Kidney (tissue), 14 donors: ENCODE results near the gene TXNRD1. TPM values are rescaled to one million over a fixed set of nuclear protein-coding genes. Genes with fewer than 3 reads are reported as not detected.
A peak's percentile ranks its signal among the peaks of the same experiment; 100 is the strongest.

Experiments
- DNase-seq, 5 donors: peaks; one replicate each; pipeline ENCODE4 v3.0.0-alpha.2; 2013 to 2020
- FAIRE-seq: peaks from 2 replicates; lab custom pipeline; 2012; peaks lifted over from hg19 to GRCh38; lab: Jason Lieb, UNC
- H3K27ac ChIP-seq, 2 donors: one replicate each; pipeline ENCODE4 v1.7.0; 2013; ENCODE audit warnings: low read depth in 2 of 2, low read length in 2 of 2, inconsistent platforms in 1 of 2
- H3K27me3 ChIP-seq: one replicate; pipeline ENCODE4 v1.7.1; 2013; ENCODE audit warnings: low read length, inconsistent platforms; ENCODE audit not compliant: control insufficient read depth, insufficient read depth
- H3K36me3 ChIP-seq, 3 donors: one replicate each; pipeline versions ENCODE4 v1.7.0 to v1.7.1; 2013; ENCODE audit warnings: low read length in 3 of 3, control low read depth in 1 of 3, inconsistent platforms in 1 of 3; ENCODE audit not compliant: insufficient read depth in 3 of 3, control insufficient read depth in 2 of 3
- H3K4me1 ChIP-seq, 3 donors: one replicate each; pipeline versions ENCODE4 v1.7.0 to v1.7.1; 2013; ENCODE audit warnings: low read length in 3 of 3, inconsistent platforms in 1 of 3, low read depth in 1 of 3; ENCODE audit not compliant: control insufficient read depth in 2 of 3, insufficient read depth in 2 of 3
- H3K4me3 ChIP-seq, 3 donors: one replicate each; pipeline versions ENCODE4 v1.7.0 to v1.8.1; 2013; ENCODE audit warnings: low read length in 3 of 3, control low read depth in 1 of 3, inconsistent platforms in 1 of 3
- H3K9ac ChIP-seq, 3 donors: one replicate each; pipeline versions ENCODE4 v1.7.0 to v1.7.1; 2013; ENCODE audit warnings: low read length in 3 of 3, control low read depth in 1 of 3, inconsistent platforms in 1 of 3
- H3K9me3 ChIP-seq, 3 donors: one replicate each; pipeline versions ENCODE4 v1.7.0 to v1.7.1; 2013; ENCODE audit warnings: low read length in 3 of 3, control low read depth in 1 of 3, inconsistent platforms in 1 of 3; ENCODE audit not compliant: control insufficient read depth in 2 of 3, insufficient read depth in 1 of 3
- CTCF ChIP-seq: IDR thresholded peaks from 3 replicates; pipeline ENCODE4 v1.5.1; 2012; ENCODE audit warnings: mild to moderate bottlenecking, moderate library complexity, borderline replicate concordance; ENCODE audit not compliant: insufficient read depth; ENCODE audit errors: extremely low read depth
- intact Hi-C: fragments of 100-400 bp; cut with DNase I; formaldehyde crosslinking; loops from one replicate; pipeline ENCODE4 v1.11.1; 2022
- polyA plus RNA-seq: library from polyadenylated mRNA; stranded (reverse); fragments of 350-450 nt; fragmentation: Illumina TruSeq; extraction: RNeasy Lipid Tissue Mini Kit (QIAGEN cat#74804); gene quantifications from one replicate; pipeline ENCODE4 v1.2.3, GENCODE V29; 2014; ENCODE audit warnings: low read depth, low replicate concordance; ENCODE audit not compliant: insufficient read depth
- total RNA-seq: library from RNA; stranded (reverse); fragmentation: NEBNext Ultra II Directional; extraction: Animal tissue kit (Norgen Biotek cat#: 25700); gene quantifications from one replicate; pipeline ENCODE4 v1.2.1, GENCODE V29; 2021
- donor health status: control.
- donor health status: control.
- donor health status: control.
- donor health status: control.
- donor health status: control.
- donor health status: DM: yes; HTN: yes; CAD: no.
- donor health status: Normal renal cell carcinoma (clear cell type).

TXNRD1 gene
- total and polyA plus RNA-seq, 2 donors from 2014 or later: 45.0 to 73.2 TPM

GRCh38 chr12:104377514-104377812, 161.9 kb downstream of the TXNRD1 start:
- Histone ChIP-seq H3K9me3 (no peaks in the 10 kb centered on the region), H3K27me3 (no peaks in the 10 kb centered on the region), H3K27ac (no peak overlapping the region), H3K4me3 (no peak overlapping the region), H3K36me3 (no peaks in the 10 kb centered on the region), H3K4me1 (no peaks in the 10 kb centered on the region), H3K9ac (no peak overlapping the region)
- intact Hi-C loops: loop anchor here (10.0 kb wide), 1 partner anchor 677 kb away; no protein-coding TSS in a partner anchor
- DNase-seq (no peak), FAIRE-seq (no peak)
- TF ChIP-seq CTCF: no peak

- FAIRE-seq: no peak
- Histone ChIP-seq H3K4me1 (no peaks in the 10 kb centered on the region), H3K9ac (no peak overlapping the region)
Measured at GRCh38 chr12:104378427-104378826, 162.8 kb downstream of the TXNRD1 start.

GRCh38 chr12:104381341-104381730, 165.8 kb downstream of the TXNRD1 start:
- intact Hi-C loops: no loop called here
- no peak for TF ChIP-seq CTCF
- H3K9ac ChIP-seq: no peak overlapping the region
- FAIRE-seq (no peak), DNase-seq (no peak)
- H3K4me3 ChIP-seq: no peak overlapping the region
- no peak overlapping the region for H3K27ac ChIP-seq
- no peaks in the 10 kb centered on the region for H3K9me3 ChIP-seq
- no peaks in the 10 kb centered on the region for H3K27me3 ChIP-seq
- no peaks in the 10 kb centered on the region for H3K36me3 ChIP-seq
- no peaks in the 10 kb centered on the region for H3K4me1 ChIP-seq

More at GRCh38 chr12:104378427-104378826, 162.8 kb downstream of the TXNRD1 start:
- H3K9me3 ChIP-seq: no peaks in the 10 kb centered on the region
- no peak for TF ChIP-seq CTCF
- no peak overlapping the region for H3K27ac ChIP-seq
- H3K4me3 ChIP-seq: no peak overlapping the region
- H3K27me3 ChIP-seq: no peaks in the 10 kb centered on the region
- no peaks in the 10 kb centered on the region for H3K36me3 ChIP-seq
- no peak for DNase-seq
- intact Hi-C loops: loop anchor here (10.0 kb wide), 1 partner anchor 676 kb away; no protein-coding TSS in a partner anchor

GRCh38 chr12:104381731-104382480, 166.3 kb downstream of the TXNRD1 start:
- Histone ChIP-seq H3K4me3 (no peak overlapping the region), H3K4me1 (no peaks in the 10 kb centered on the region), H3K27me3 (no peaks in the 10 kb centered on the region), H3K9me3 (no peaks in the 10 kb centered on the region), H3K9ac (no peak overlapping the region), H3K27ac (no peak overlapping the region), H3K36me3 (no peaks in the 10 kb centered on the region)
- intact Hi-C loops: no loop called here
- peak; percentile 80 to 91 (median 85) for DNase-seq
- TF ChIP-seq CTCF: peak; percentile 86
- FAIRE-seq: no peak
